HG02852 (cell line): ENCODE results near the gene AATF.

Source experiments
- ATAC-seq: cut with Tn5 transposase; IDR thresholded peaks from one replicate; pipeline ENCODE4 v1.9.1; 2021; ENCODE audit warnings: mild to moderate bottlenecking, moderate library complexity; ENCODE audit not compliant: unreplicated experiment

AATF gene

GRCh38 chr17:37037590-37038155, 88.9 kb downstream of the AATF start:
- no peak for ATAC-seq

- no peak for ATAC-seq
These were observed 90.5 kb downstream of the AATF start for GRCh38 chr17:37039269-37039668.

GRCh38 chr17:37041932-37042331, 93.2 kb downstream of the AATF start:
- no peak for ATAC-seq

- ATAC-seq: no peak
These were observed 94.4 kb downstream of the AATF start for GRCh38 chr17:37043201-37043600.

GRCh38 chr17:37045351-37045922, 96.7 kb downstream of the AATF start:
- ATAC-seq: no peak

GRCh38 chr17:37047631-37048104, 98.9 kb downstream of the AATF start:
- no peak for ATAC-seq

- ATAC-seq: no peak
These were observed 100.1 kb downstream of the AATF start for GRCh38 chr17:37048811-37049210.

GRCh38 chr17:37050920-37051319, 102.2 kb downstream of the AATF start:
- ATAC-seq: no peak

GRCh38 chr17:37051381-37051780, 102.6 kb downstream of the AATF start:
- no peak for ATAC-seq

- ATAC-seq: no peak
These were observed 103.1 kb downstream of the AATF start for GRCh38 chr17:37051833-37052232.

- no peak for ATAC-seq
These were observed 103.7 kb downstream of the AATF start for GRCh38 chr17:37052450-37052849.

GRCh38 chr17:37054894-37055293, 106.1 kb downstream of the AATF start:
- ATAC-seq: no peak

GRCh38 chr17:37056622-37057021, 107.9 kb downstream of the AATF start:
- no peak for ATAC-seq

- no peak for ATAC-seq
These were observed 110.7 kb downstream of the AATF start for GRCh38 chr17:37059493-37059892.

GRCh38 chr17:37060094-37060493, 111.3 kb downstream of the AATF start:
- no peak for ATAC-seq

- no peak for ATAC-seq
These were observed 112.2 kb downstream of the AATF start for GRCh38 chr17:37060928-37061327.

GRCh38 chr17:37062021-37062420, 113.3 kb downstream of the AATF start:
- ATAC-seq: no peak

- no peak for ATAC-seq
These were observed 115.5 kb downstream of the AATF start for GRCh38 chr17:37064206-37064605.

GRCh38 chr17:37064956-37065355, 116.2 kb downstream of the AATF start:
- ATAC-seq: no peak

GRCh38 chr17:37065486-37066321, 117.0 kb downstream of the AATF start:
- no peak for ATAC-seq

- ATAC-seq: no peak
These were observed 117.8 kb downstream of the AATF start for GRCh38 chr17:37066322-37067255.
